Peyer's patch (tissue), 4 donors: ENCODE results near the gene GTF3A.

Experiments
- CTCF ChIP-seq, 6 experiments: fragments of 450-650 bp in 4 of 6; fragments of 200-600 bp in 2 of 6; sonication (generic) in 1 of 6; IDR thresholded peaks; one replicate each; pipeline ENCODE4 v1.5.1; 2017 to 2019; ENCODE audit warnings: antibody characterized with exemption in 6 of 6, mild to moderate bottlenecking in 3 of 6, moderate library complexity in 1 of 6
- POLR2A ChIP-seq, 2 donors: fragments of 450-650 bp; IDR thresholded peaks; one replicate each; pipeline ENCODE4 v1.5.1; 2017; ENCODE audit warnings: antibody characterized with exemption in 2 of 2, mild to moderate bottlenecking in 2 of 2, moderate library complexity in 2 of 2

- TF ChIP-seq CTCF (IDR thresholded peaks at IDR 0.05) (no peak), POLR2A (IDR thresholded peaks at IDR 0.05) (no peak)
Observed at GRCh38 chr13:27432611-27433210, 8.3 kb downstream of the GTF3A start.
